WI38 (cell line): ENCODE measurements around the gene SPEM3.

Experiments used
- H3K4me3 ChIP-seq: 2 replicates; pipeline ENCODE4 v1.5.1; 2011; ENCODE audit warnings: low read depth, mild to moderate bottlenecking, control low read depth, low read length
- TF ChIP-seq, protein P1 (sequence below): IDR thresholded peaks from 2 replicates; pipeline ENCODE4 v1.5.1; 2012; ENCODE audit warnings: low read depth, mild to moderate bottlenecking, control low read depth, low read length

Gene SPEM3

DNA sequence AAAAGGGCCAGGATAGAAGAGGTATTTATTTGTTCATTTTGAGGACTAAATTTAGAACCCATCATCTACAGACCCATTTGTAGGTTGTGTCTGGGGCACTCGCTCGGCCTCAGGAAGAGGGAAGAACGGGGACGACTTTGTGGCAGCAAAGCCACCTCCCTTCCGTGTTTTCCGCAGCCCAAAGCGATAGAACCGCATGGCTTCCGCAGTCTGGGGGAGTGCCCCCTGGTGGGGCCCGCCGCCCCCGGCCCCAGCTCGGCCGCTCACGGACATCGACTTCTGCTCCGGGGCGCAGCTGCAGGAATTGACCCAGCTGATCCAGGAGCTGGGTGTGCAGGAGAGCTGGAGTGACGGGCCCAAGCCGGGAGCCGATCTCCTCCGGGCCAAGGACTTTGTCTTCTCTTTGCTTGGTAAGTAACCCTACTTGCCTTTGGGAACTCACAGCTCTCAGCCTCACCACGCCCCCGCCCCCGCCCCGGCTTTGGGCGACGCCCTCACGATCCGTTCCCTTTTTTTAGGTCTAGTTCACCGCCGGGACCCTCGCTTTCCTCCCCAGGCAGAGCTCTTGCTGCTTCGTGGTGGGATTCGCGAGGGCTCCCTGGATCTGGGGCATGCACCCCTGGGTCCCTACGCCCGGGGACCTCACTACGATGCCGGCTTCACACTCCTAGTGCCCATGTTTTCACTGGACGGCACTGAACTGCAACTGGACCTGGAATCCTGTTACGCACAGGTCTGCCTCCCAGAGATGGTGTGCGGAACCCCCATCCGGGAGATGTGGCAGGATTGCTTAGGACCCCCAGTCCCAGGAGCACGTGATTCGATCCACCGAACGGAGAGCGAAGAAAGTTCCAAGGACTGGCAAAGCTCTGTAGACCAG is 7.3 kb downstream of the SPEM3 start:
- peak overlapping the region; percentile 44 for H3K4me3 ChIP-seq

DNA sequence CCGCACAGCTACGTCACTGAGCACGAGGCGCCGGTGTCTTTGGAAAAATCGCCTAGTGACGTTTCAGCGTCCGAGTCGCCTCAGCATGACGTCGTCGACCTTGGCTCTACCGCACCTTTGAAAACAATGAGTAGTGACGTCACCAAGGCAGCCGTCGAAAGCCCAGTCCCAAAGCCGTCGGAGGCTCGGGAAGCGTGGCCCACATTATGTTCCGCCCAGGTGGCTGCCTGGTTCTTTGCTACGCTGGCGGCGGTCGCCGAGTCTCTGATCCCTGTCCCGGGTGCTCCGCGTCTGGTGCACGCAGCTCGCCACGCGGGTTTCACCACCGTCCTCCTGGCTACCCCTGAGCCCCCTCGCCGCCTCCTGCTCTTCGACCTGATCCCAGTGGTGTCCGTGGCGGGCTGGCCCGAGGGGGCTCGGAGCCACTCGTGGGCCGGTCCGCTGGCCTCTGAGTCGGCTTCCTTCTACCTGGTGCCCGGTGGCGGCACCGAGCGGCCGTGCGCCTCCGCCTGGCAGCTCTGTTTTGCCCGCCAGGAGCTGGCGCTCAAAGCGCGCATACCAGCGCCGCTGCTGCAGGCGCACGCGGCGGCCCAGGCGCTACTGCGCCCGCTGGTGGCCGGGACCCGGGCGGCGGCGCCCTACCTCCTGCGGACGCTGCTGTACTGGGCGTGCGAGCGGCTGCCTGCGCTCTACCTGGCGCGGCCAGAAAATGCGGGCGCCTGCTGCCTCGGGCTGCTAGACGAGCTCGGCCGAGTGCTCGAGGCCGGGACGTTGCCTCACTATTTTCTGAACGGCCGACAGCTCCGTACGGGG is 8.1 kb downstream of the SPEM3 start:
- H3K4me3 ChIP-seq, result peak overlapping the region; percentile 35
- TF ChIP-seq, protein P1, sequence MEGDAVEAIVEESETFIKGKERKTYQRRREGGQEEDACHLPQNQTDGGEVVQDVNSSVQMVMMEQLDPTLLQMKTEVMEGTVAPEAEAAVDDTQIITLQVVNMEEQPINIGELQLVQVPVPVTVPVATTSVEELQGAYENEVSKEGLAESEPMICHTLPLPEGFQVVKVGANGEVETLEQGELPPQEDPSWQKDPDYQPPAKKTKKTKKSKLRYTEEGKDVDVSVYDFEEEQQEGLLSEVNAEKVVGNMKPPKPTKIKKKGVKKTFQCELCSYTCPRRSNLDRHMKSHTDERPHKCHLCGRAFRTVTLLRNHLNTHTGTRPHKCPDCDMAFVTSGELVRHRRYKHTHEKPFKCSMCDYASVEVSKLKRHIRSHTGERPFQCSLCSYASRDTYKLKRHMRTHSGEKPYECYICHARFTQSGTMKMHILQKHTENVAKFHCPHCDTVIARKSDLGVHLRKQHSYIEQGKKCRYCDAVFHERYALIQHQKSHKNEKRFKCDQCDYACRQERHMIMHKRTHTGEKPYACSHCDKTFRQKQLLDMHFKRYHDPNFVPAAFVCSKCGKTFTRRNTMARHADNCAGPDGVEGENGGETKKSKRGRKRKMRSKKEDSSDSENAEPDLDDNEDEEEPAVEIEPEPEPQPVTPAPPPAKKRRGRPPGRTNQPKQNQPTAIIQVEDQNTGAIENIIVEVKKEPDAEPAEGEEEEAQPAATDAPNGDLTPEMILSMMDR, result peak; percentile 71

More for the DNA sequence above, 7.3 kb downstream of the SPEM3 start:
- TF ChIP-seq, protein P1, result no peak

DNA sequence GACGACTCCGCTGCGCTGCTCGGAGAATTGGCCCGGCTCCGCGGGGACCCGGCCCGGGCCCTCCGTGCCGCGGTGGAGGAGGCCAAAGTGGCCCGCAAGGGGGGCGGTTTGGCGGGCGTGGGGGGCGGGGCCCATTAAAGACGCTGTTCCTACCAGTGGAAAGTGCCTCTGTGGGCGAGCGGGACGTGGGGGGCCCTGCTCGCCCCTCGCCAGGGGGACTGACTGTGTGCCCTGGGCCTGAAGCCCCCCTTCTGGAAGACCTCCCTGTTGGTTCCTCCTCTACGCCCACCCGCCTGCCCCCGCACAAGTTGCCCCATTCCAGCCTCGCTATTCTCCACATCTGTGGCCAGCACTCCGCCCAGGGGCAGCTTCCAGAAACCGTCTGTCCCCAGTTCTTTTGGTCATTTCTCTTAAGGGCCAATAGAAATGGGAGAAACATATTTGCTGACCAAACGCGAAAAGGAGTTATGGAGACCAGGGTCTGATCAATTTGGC is 8.8 kb downstream of the SPEM3 start:
- TF ChIP-seq, protein P1, result no peak
- peak overlapping the region; percentile 35 for H3K4me3 ChIP-seq

DNA sequence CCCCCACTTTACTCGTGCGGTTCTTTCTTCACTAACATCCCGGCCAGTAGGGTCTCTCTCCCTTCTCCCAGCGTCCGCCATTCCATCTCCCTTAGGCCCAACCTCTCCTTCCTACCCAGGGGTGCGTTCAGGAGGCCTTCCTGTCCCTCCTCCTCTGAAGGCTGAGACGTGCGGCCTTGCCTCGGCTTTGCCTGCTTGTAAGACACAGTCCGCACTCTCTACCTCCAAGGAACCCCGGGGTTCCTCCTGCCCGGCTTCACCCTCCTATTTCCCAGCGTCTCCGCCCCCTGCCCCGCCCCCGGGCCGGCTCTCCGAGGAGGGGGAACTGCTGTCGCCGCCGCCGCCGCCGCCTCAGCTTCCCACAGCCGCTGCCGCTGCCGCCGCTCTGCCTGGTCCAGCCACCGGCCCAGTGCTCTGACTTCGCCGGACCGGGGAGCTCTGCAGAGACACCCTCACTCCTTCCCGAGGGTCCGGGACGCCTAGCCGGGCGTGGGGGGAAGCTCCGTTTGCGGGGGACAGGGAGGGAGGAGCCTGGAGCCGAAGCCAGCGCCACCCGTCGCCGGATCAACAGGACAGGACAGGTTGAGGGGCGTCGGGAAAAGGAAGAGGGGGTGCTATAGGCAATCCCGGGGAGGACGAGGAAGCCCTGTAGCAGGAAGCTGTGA is 9.4 kb downstream of the SPEM3 start:
- TF ChIP-seq, protein P1, result no peak
- H3K4me3 ChIP-seq, result no peak overlapping the region

DNA sequence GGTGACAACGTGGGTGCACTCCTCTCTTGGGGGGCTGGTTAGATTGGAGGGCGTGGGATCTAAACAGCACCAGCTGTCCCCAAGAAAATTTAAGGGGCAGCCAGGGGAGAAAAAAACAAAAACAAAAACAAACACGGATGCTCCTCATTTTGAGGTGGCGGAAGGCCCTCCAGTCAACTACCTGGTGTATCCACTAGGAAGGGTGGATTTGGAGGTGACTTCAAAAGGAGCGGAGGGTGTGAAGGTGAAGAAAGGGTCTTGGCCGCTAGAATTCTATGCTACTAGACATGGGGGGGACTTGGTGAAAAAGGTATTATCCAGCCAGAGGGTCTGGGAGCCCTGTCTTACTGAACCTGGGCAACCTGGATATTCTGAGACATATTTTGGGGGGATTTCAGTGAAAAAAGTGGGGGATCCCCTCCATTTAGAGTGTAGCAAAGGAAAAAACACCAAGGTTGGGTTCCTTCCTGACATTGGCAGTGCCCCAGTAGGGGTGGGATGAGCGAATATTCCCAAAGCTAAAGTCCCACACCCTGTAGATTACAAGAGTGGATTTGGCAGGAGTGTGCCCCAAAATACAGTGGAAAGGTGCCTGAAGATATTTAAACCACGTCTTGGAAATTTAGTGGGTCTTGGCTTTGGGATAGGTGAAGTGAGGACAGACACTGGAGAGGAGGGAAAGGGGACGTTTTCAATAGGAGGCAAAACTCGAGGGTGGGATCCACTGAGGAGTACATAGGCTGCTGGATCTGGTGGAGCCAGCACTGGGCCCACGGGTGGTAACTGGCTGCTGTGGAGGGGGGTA is 10.2 kb downstream of the SPEM3 start:
- no peak overlapping the region for H3K4me3 ChIP-seq

More for the DNA sequence above, 10.2 kb downstream of the SPEM3 start:
- TF ChIP-seq, protein P1, result no peak
